Activated CD4-positive, alpha-beta T cell treated with anti-CD3 and anti-CD28 coated beads, Interleukin-2, Interleukin-6, amounts not matched to agents 100 ng/mL and 50 ng/mL, durations not matched to agents 16 hours and 8 hours (primary cell): ENCODE data around the gene AMDHD1.

Experiments
- DNase-seq: peaks from one replicate; pipeline ENCODE4 v3.0.0-alpha.2; 2020

AMDHD1 gene

GRCh38 chr12:95996034-95996658 lies 53.0 kb downstream of the AMDHD1 start, which contains the start of gene HAL:
Gene HAL (minus strand): TSS chr12:95996344. CDS start chr12:95995910, 434 bp downstream.
- DNase-seq: peak; percentile 10

DNA sequence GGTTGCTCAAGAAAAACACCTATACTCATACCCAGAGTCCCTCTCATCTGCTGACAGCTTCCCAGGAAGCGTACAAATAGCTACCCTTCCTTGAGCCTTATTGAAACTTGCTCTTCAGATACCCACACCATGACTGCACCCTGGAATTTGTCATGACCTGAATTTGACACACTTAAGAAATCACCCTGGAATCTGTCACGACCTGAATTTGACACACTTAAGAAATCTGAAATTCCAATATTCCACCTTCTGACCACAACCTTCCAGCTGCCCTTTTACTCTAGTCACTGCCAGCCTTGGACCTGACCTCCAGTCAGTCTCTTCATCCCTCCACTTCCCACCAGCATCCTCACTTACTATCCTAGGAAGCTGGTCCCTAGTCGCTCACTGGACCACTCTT lies 54.1 kb downstream of the AMDHD1 start:
- DNase-seq: no peak

- peak; percentile 67 for DNase-seq
Measured at GRCh38 chr12:95997911-95998510, 54.9 kb downstream of the AMDHD1 start.

DNA sequence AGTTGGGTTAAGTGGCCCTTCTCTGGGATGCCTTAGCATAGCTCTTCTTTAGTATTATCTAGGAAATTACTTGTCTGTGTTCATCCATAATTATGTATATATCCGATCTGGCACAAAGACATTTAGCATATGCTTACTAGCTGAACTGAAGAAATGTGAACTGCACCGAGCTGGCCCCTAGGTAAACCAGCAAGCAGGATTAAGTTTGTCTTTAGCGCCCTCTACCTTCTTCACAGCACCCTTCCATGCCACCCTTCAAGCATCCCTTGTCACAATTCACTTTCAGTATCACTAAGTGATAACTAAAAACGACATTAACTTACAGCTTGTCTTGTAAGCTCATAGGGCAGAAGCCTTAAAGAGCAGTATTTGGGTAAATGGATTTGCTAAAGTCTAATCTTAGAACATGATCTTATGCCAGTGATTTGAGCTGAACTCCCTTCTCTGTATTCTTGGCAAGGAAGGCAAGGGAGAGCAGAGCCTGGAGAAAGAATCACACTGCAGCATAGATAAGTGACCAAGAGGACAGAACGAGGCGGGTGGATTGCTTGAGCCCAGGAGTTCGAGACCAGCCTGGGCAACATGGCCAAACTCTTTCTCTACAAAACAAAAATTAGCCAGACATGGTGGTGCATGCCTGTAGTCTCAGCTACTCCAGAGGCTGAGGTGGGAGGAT lies 55.6 kb downstream of the AMDHD1 start:
- peak; percentile 85 for DNase-seq

DNA sequence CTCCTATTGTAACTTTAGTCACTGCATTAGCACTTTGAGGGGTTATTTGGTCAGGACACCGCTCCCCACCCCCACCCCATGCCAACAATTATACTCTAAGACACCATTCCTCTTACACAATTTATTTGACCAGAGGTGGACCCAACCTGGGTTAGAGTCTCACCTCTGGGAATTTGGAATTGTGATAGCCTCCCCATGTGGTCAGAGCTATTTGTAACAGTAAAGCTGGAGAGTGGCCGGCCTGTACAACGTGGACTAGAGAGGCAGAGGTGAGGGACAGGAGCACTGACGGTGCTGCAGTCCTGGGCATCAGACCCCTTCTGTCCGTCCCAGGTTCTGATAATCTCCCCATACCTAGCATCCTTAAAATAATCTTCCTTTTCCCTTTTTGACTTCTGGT lies 56.4 kb downstream of the AMDHD1 start:
- no peak for DNase-seq

GRCh38 chr12:96000858-96001257 lies 57.7 kb downstream of the AMDHD1 start:
- no peak for DNase-seq

GRCh38 chr12:96006727-96007126 lies 63.6 kb downstream of the AMDHD1 start:
- DNase-seq: no peak

- no peak for DNase-seq
Measured at GRCh38 chr12:96007729-96008128, 64.6 kb downstream of the AMDHD1 start.

DNA sequence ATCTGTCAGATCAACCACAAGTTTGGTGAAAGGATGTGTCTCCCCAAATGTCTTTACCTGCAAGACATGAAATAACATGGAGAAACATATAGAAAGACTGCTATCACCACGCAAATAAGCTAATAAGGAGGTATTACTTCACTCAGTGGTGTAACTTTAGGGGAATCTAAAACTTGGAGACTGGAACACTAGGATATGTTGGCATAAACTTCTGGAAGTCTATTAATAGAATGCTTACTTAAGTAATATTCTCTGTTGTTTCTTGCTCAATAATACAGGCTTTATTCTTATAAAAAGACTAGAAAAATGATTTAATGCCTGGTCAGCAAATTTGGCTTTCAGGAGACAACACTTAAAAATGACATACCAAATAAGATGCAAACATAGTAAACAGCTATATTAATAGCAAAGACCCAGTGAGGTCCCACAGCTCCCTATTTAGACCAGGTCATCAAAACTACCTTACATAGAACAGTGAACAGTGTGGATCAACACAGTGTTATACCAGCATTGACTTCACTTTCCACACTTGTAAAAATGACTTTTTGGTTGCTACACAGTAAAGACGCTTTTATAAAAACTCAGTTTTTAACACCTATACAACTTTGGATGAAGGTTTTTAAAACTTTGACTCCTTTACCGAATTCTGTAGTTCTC lies 71.9 kb downstream of the AMDHD1 start:
- no peak for DNase-seq

- DNase-seq: no peak
Measured at GRCh38 chr12:96015672-96016071, 72.5 kb downstream of the AMDHD1 start.
